ENCODE data around the gene MEGF8.

MEGF8 gene

GRCh38 chr19:42291435-42291810 is 34.0 kb upstream of the MEGF8 start:
- Histone ChIP-seq H3K9me3 (no peaks in the 10 kb centered on the region), H3K4me1 (peaks cover 0 to 9% (median 6%) of the 10 kb centered on the region in 4 donors), H3K4me3 (no peak overlapping the region), H3K27ac (no peak overlapping the region), H3K27me3 (no peaks in the 10 kb centered on the region), H3K36me3 (peaks cover 52 to 95% (median 85%) of the 10 kb centered on the region in 3 donors)
- no peak for DNase-seq
- intact Hi-C loops (cut with DNase I; ENCODE audit: low total_unique reads): loop anchor here (10.0 kb wide), 1 partner anchor 157 kb away; the partner anchor contains the start of gene POU2F2
- no peak for TF ChIP-seq CTCF (IDR thresholded peaks at IDR 0.05)

GRCh38 chr19:42292042-42292960 is 33.1 kb upstream of the MEGF8 start:
- intact Hi-C loops (cut with DNase I; ENCODE audit: low total_unique reads): loop anchor here (10.0 kb wide), 1 partner anchor 158 kb away; the partner anchor contains the start of gene POU2F2
- H3K4me1 ChIP-seq: peaks cover 0 to 3% (median 0%) of the 10 kb centered on the region in 4 donors

GRCh38 chr19:42292963-42293362 is 32.5 kb upstream of the MEGF8 start:
- H3K4me3 ChIP-seq: no peak overlapping the region
- H3K9me3 ChIP-seq: no peaks in the 10 kb centered on the region
- intact Hi-C loops (cut with DNase I; ENCODE audit: low total_unique reads): loop anchor here (10.0 kb wide), 1 partner anchor 158 kb away; the partner anchor contains the start of gene POU2F2
- H3K4me1 ChIP-seq: peaks cover 0 to 3% (median 0%) of the 10 kb centered on the region in 4 donors
- DNase-seq: no peak
- peaks cover 46 to 80% (median 72%) of the 10 kb centered on the region in 3 donors for H3K36me3 ChIP-seq
- no peaks in the 10 kb centered on the region for H3K27me3 ChIP-seq
- H3K27ac ChIP-seq: no peak overlapping the region
- no peak for TF ChIP-seq CTCF (IDR thresholded peaks at IDR 0.05)

More at GRCh38 chr19:42292042-42292960, 33.1 kb upstream of the MEGF8 start:
- Histone ChIP-seq H3K9me3 (no peaks in the 10 kb centered on the region), H3K36me3 (peaks cover 52 to 86% (median 79%) of the 10 kb centered on the region in 3 donors), H3K27me3 (no peaks in the 10 kb centered on the region), H3K4me3 (no peak overlapping the region), H3K27ac (no peak overlapping the region)
- DNase-seq: peak in 1 of 2 donors; percentile 68
- no peak for TF ChIP-seq CTCF (IDR thresholded peaks at IDR 0.05)

- H3K27ac ChIP-seq: no peak overlapping the region
- H3K36me3 ChIP-seq: peaks cover 44 to 74% (median 66%) of the 10 kb centered on the region in 3 donors
- intact Hi-C loops (cut with DNase I; ENCODE audit: low total_unique reads): loop anchor here (10.0 kb wide), 1 partner anchor 159 kb away; the partner anchor contains the start of gene POU2F2
These were observed 31.9 kb upstream of the MEGF8 start for GRCh38 chr19:42293540-42293939.

GRCh38 chr19:42293948-42294347 is 31.5 kb upstream of the MEGF8 start:
- no peak for DNase-seq
- Histone ChIP-seq H3K36me3 (peaks cover 40 to 70% (median 62%) of the 10 kb centered on the region in 3 donors), H3K4me3 (no peak overlapping the region), H3K9me3 (no peaks in the 10 kb centered on the region), H3K4me1 (peaks cover 0 to 3% (median 0%) of the 10 kb centered on the region in 4 donors), H3K27ac (no peak overlapping the region), H3K27me3 (no peaks in the 10 kb centered on the region)
- TF ChIP-seq CTCF (IDR thresholded peaks at IDR 0.05): no peak
- intact Hi-C loops (cut with DNase I; ENCODE audit: low total_unique reads): loop anchor here (2.0 to 10.0 kb wide), 2 partner anchors 47 to 159 kb away; partner anchors contain the start of gene POU2F2

More at GRCh38 chr19:42293540-42293939, 31.9 kb upstream of the MEGF8 start:
- peaks cover 0 to 3% (median 0%) of the 10 kb centered on the region in 4 donors for H3K4me1 ChIP-seq
- H3K9me3 ChIP-seq: no peaks in the 10 kb centered on the region
- TF ChIP-seq CTCF (IDR thresholded peaks at IDR 0.05): no peak
- no peak overlapping the region for H3K4me3 ChIP-seq
- no peaks in the 10 kb centered on the region for H3K27me3 ChIP-seq
- no peak for DNase-seq
